Activated naive CD4-positive, alpha-beta T cell treated with anti-CD3 and anti-CD28 coated beads, Interleukin-2, amount 50 U/mL, for 16 hours (primary cell): ENCODE measurements around the gene CDC5L.

Experiments
- DNase-seq: peaks from one replicate; pipeline ENCODE4 v3.0.0-alpha.2; 2020

The CDC5L gene

GRCh38 chr6:44456070-44456965, 68.8 kb downstream of the CDC5L start:
- DNase-seq = peak; percentile 47

GRCh38 chr6:44456966-44457292, 69.4 kb downstream of the CDC5L start:
- DNase-seq = no peak

- no peak for DNase-seq
Measured at GRCh38 chr6:44457596-44457995, 70.1 kb downstream of the CDC5L start.

- no peak for DNase-seq
Measured at GRCh38 chr6:44458551-44458950, 71.0 kb downstream of the CDC5L start.

- DNase-seq = no peak
Measured at GRCh38 chr6:44462335-44462734, 74.8 kb downstream of the CDC5L start.

GRCh38 chr6:44462797-44463727, 75.6 kb downstream of the CDC5L start:
- DNase-seq = no peak

GRCh38 chr6:44463728-44464450, 76.4 kb downstream of the CDC5L start:
- no peak for DNase-seq

GRCh38 chr6:44464527-44465310, 77.2 kb downstream of the CDC5L start:
- no peak for DNase-seq

GRCh38 chr6:44466955-44467354, 79.4 kb downstream of the CDC5L start:
- DNase-seq = no peak

- DNase-seq = no peak
Measured at GRCh38 chr6:44468835-44469234, 81.3 kb downstream of the CDC5L start.

GRCh38 chr6:44470115-44470464, 82.6 kb downstream of the CDC5L start:
- no peak for DNase-seq

- DNase-seq = no peak
Measured at GRCh38 chr6:44470746-44471145, 83.2 kb downstream of the CDC5L start.

GRCh38 chr6:44471271-44471981, 83.9 kb downstream of the CDC5L start:
- no peak for DNase-seq

GRCh38 chr6:44472250-44472945, 84.9 kb downstream of the CDC5L start:
- DNase-seq = no peak

- no peak for DNase-seq
Measured at GRCh38 chr6:44473393-44474189, 86.1 kb downstream of the CDC5L start.

- DNase-seq = no peak
Measured at GRCh38 chr6:44474190-44474631, 86.7 kb downstream of the CDC5L start.

- DNase-seq = no peak
Measured at GRCh38 chr6:44474643-44475042, 87.1 kb downstream of the CDC5L start.

GRCh38 chr6:44475417-44475778, 87.9 kb downstream of the CDC5L start:
- no peak for DNase-seq

GRCh38 chr6:44475779-44476434, 88.4 kb downstream of the CDC5L start:
- DNase-seq = peak; percentile 70

- DNase-seq = no peak
Measured at GRCh38 chr6:44476849-44477248, 89.3 kb downstream of the CDC5L start.
